ENCODE measurements around the gene KCND3.

Gene KCND3

DNA sequence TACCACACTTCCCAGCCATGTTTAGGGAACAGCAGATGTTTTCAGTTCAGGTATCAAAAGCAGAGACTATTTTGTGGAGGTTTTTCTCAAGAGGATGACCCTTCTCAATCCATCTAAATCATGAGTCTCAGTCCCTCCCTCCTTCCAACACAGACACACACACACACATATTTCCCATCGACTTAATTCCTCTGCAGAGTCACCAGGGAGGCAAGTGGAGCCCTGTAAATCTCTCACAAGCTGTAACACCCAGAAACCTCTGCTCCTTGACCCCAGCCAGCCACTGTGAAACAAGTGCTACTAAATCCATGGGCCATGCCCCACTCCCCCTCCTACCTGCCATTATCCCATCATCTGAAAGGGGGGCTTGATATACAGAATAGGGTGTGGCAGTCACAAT is 10.6 kb upstream of the KCND3 start:
- TF ChIP-seq FOXP2 (optimal IDR thresholded peaks at IDR 0.05; ENCODE audit: borderline replicate concordance, extremely low read depth, extremely low read length, insufficient read depth) (no peak), SIN3A (IDR thresholded peaks at IDR 0.05; ENCODE audit: borderline replicate concordance, insufficient read depth, low read length) (no peak), TAF1 (IDR thresholded peaks at IDR 0.05; ENCODE audit: borderline replicate concordance, insufficient read depth, low read length) (no peak), POLR2AphosphoS5 (IDR thresholded peaks at IDR 0.05; ENCODE audit: low read depth, low read length) (no peak), REST (IDR thresholded peaks at IDR 0.05; ENCODE audit: insufficient read depth in 1 of 2, low read depth in 2 of 2, low read length in 2 of 2) (no peak)

GRCh38 chr1:111998332-111998731 is 8.9 kb upstream of the KCND3 start:
- TF ChIP-seq FOXP2 (optimal IDR thresholded peaks at IDR 0.05; ENCODE audit: borderline replicate concordance, extremely low read depth, extremely low read length, insufficient read depth) (no peak), SIN3A (IDR thresholded peaks at IDR 0.05; ENCODE audit: borderline replicate concordance, insufficient read depth, low read length) (no peak)

- TF ChIP-seq TAF1 (IDR thresholded peaks at IDR 0.05; ENCODE audit: borderline replicate concordance, insufficient read depth, low read length) = no peak
- TF ChIP-seq REST (IDR thresholded peaks at IDR 0.05; ENCODE audit: insufficient read depth in 1 of 2, low read depth in 2 of 2, low read length in 2 of 2) = no peak
- TF ChIP-seq POLR2AphosphoS5 (IDR thresholded peaks at IDR 0.05; ENCODE audit: low read depth, low read length) = no peak
- no peak for TF ChIP-seq SIN3A (IDR thresholded peaks at IDR 0.05; ENCODE audit: borderline replicate concordance, insufficient read depth, low read length)
- no peak for TF ChIP-seq FOXP2 (optimal IDR thresholded peaks at IDR 0.05; ENCODE audit: borderline replicate concordance, extremely low read depth, extremely low read length, insufficient read depth)
Measured at GRCh38 chr1:111992476-111992875, 3.0 kb upstream of the KCND3 start.

DNA sequence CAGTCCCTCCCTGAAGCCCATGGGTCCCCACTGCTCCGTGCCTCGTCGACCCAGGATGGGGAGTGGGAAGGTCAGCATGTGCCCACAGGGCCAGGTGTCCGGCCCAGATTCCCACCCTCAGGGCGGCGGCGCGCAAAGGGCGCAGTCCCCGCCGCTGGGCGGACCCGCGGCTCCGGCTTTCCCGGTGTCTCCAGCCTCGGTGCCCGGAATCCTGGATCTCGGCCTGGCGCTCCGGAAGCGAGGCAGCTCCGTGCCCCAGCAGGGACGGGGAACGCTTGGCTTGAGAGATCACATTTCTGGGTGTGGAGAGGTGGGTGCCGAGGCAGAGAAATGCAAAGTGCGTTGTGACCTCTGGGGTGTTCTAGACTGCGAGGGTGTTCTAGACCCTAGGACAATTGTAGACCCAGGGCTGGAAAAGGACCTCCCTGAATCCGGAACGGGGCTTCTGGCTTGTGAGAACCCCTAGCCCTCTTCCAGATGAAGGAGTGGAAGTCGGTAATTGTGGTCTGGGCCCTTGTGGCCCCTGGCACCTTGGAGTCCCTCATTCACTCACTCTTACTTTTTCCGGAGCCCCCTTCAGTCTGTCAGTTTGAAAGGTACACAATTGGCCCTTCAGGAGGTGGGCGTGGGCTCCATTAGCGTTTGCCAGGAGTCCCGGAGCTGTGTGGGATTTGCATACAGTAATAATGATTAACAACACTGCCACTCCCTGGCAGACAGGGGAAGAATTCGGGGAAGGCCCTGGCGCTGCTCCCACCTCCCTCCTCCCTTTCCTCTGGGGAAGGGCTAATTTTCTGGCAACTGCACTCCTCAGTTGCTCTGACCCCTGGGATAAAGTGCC is 1.6 kb upstream of the KCND3 start:
- no peak for TF ChIP-seq SIN3A (IDR thresholded peaks at IDR 0.05; ENCODE audit: borderline replicate concordance, insufficient read depth, low read length)
- TF ChIP-seq REST (IDR thresholded peaks at IDR 0.05; ENCODE audit: insufficient read depth in 1 of 2, low read depth in 2 of 2, low read length in 2 of 2) = no peak
- no peak for TF ChIP-seq TAF1 (IDR thresholded peaks at IDR 0.05; ENCODE audit: borderline replicate concordance, insufficient read depth, low read length)
- TF ChIP-seq FOXP2 (optimal IDR thresholded peaks at IDR 0.05; ENCODE audit: borderline replicate concordance, extremely low read depth, extremely low read length, insufficient read depth) = no peak
- TF ChIP-seq POLR2AphosphoS5 (IDR thresholded peaks at IDR 0.05; ENCODE audit: low read depth, low read length) = no peak

- no peak for TF ChIP-seq TAF1 (IDR thresholded peaks at IDR 0.05; ENCODE audit: borderline replicate concordance, insufficient read depth, low read length)
- TF ChIP-seq SIN3A (IDR thresholded peaks at IDR 0.05; ENCODE audit: borderline replicate concordance, insufficient read depth, low read length) = no peak
Measured at GRCh38 chr1:111990026-111990877, 784 bp upstream of the KCND3 start.

All from PFSK-1 (cell line).